HUES48 (cell line): ENCODE results near the gene PPP2R5D.

Experiments used
- H3K27ac ChIP-seq: one replicate; pipeline ENCODE4 v1.7.0; 2013; ENCODE audit warnings: low read depth, low read length, inconsistent platforms
- H3K27me3 ChIP-seq: 2 replicates; pipeline ENCODE4 v1.6.1; 2013; ENCODE audit warnings: mild to moderate bottlenecking, low read length; ENCODE audit not compliant: control insufficient read depth, insufficient read depth
- H3K36me3 ChIP-seq: 2 replicates; pipeline ENCODE4 v1.6.1; 2013; ENCODE audit warnings: low read length; ENCODE audit not compliant: control insufficient read depth, insufficient read depth
- H3K4me1 ChIP-seq: 2 replicates; pipeline ENCODE4 v1.6.1; 2013; ENCODE audit warnings: mild to moderate bottlenecking, low read length; ENCODE audit not compliant: control insufficient read depth, insufficient read depth
- H3K4me3 ChIP-seq: 2 replicates; pipeline ENCODE4 v1.5.1; 2013; ENCODE audit warnings: mild to moderate bottlenecking, low read depth, low read length
- H3K9ac ChIP-seq: 2 replicates; pipeline ENCODE4 v1.6.1; 2013; ENCODE audit warnings: mild to moderate bottlenecking, low read depth, low read length, moderate library complexity
- H3K9me3 ChIP-seq: 2 replicates; pipeline ENCODE4 v1.6.1; 2013; ENCODE audit warnings: low read length; ENCODE audit not compliant: control insufficient read depth, insufficient read depth

PPP2R5D gene

GRCh38 chr6:42974919-42975505 is 9.4 kb upstream of the PPP2R5D start:
- no peaks in the 10 kb centered on the region for H3K9me3 ChIP-seq
- H3K27ac ChIP-seq: no peak overlapping the region
- H3K4me1 ChIP-seq: peaks cover 7% of the 10 kb centered on the region
- no peak overlapping the region for H3K9ac ChIP-seq
- H3K27me3 ChIP-seq: no peaks in the 10 kb centered on the region
- H3K4me3 ChIP-seq: no peak overlapping the region
- peaks cover 3% of the 10 kb centered on the region for H3K36me3 ChIP-seq

GRCh38 chr6:42978487-42978838 is 5.9 kb upstream of the PPP2R5D start:
- peak overlapping the region; percentile 63 for H3K27ac ChIP-seq

GRCh38 chr6:42978839-42979522 is 5.4 kb upstream of the PPP2R5D start, which contains the start of gene PEX6:
Gene PEX6, minus strand, starts transcription at chr6:42979181. Its CDS starts 31 bp downstream, at chr6:42979150.
- Histone ChIP-seq H3K36me3 (peaks cover 2% of the 10 kb centered on the region), H3K27me3 (no peaks in the 10 kb centered on the region), H3K4me1 (peaks cover 7% of the 10 kb centered on the region), H3K27ac (peak within 1 kb of the TSS; percentile 63), H3K9ac (peak within 1 kb of the TSS; percentile 51; the same call in 1 of the 2 replicates), H3K9me3 (no peaks in the 10 kb centered on the region), H3K4me3 (peak within 1 kb of the TSS; percentile 80)

More at GRCh38 chr6:42978487-42978838, 5.9 kb upstream of the PPP2R5D start:
- Histone ChIP-seq H3K4me3 (peak overlapping the region; percentile 80), H3K36me3 (peaks cover 3% of the 10 kb centered on the region), H3K4me1 (peaks cover 7% of the 10 kb centered on the region), H3K9me3 (no peaks in the 10 kb centered on the region), H3K9ac (peak overlapping the region; percentile 51; the same call in 1 of the 2 replicates), H3K27me3 (no peaks in the 10 kb centered on the region)

- H3K9ac ChIP-seq: peak overlapping the region; percentile 28; the same call in 1 of the 2 replicates
- H3K27ac ChIP-seq: peak overlapping the region; percentile 63
- peaks cover 7% of the 10 kb centered on the region for H3K4me1 ChIP-seq
Measured at GRCh38 chr6:42979523-42980177, 4.7 kb upstream of the PPP2R5D start.

GRCh38 chr6:42981836-42982235 is 2.5 kb upstream of the PPP2R5D start:
- Histone ChIP-seq H3K4me3 (no peak overlapping the region), H3K4me1 (peaks cover 7% of the 10 kb centered on the region), H3K27ac (no peak overlapping the region), H3K27me3 (no peaks in the 10 kb centered on the region), H3K9ac (no peak overlapping the region), H3K9me3 (no peaks in the 10 kb centered on the region), H3K36me3 (no peaks in the 10 kb centered on the region; the same call in 1 of the 2 replicates)

More at GRCh38 chr6:42979523-42980177, 4.7 kb upstream of the PPP2R5D start:
- no peaks in the 10 kb centered on the region for H3K27me3 ChIP-seq
- H3K9me3 ChIP-seq: no peaks in the 10 kb centered on the region
- H3K4me3 ChIP-seq: peak overlapping the region; percentile 80
- no peaks in the 10 kb centered on the region; the same call in 1 of the 2 replicates for H3K36me3 ChIP-seq

GRCh38 chr6:42984924-42985475 is 630 bp downstream of the PPP2R5D start:
- Histone ChIP-seq H3K27ac (no peak overlapping the region), H3K9me3 (no peaks in the 10 kb centered on the region), H3K4me1 (no peaks in the 10 kb centered on the region), H3K27me3 (no peaks in the 10 kb centered on the region), H3K4me3 (peak overlapping the region; percentile 79), H3K36me3 (peaks cover 13% of the 10 kb centered on the region; the same call in 1 of the 2 replicates), H3K9ac (no peak overlapping the region)

- peaks cover 29% of the 10 kb centered on the region for H3K36me3 ChIP-seq
- H3K4me1 ChIP-seq: no peaks in the 10 kb centered on the region
- H3K27ac ChIP-seq: no peak overlapping the region
- H3K4me3 ChIP-seq: no peak overlapping the region
- H3K9ac ChIP-seq: no peak overlapping the region
- no peaks in the 10 kb centered on the region for H3K27me3 ChIP-seq
- H3K9me3 ChIP-seq: no peaks in the 10 kb centered on the region
Measured at GRCh38 chr6:42987533-42988451, 3.4 kb downstream of the PPP2R5D start.

- Histone ChIP-seq H3K4me3 (no peak overlapping the region), H3K4me1 (no peaks in the 10 kb centered on the region), H3K9ac (no peak overlapping the region), H3K27ac (no peak overlapping the region), H3K27me3 (no peaks in the 10 kb centered on the region), H3K36me3 (peaks cover 31% of the 10 kb centered on the region), H3K9me3 (no peaks in the 10 kb centered on the region)
Measured at GRCh38 chr6:42988486-42989020, 4.2 kb downstream of the PPP2R5D start.

- Histone ChIP-seq H3K27ac (no peak overlapping the region), H3K9ac (no peak overlapping the region), H3K9me3 (no peaks in the 10 kb centered on the region), H3K4me3 (no peak overlapping the region), H3K36me3 (peaks cover 34% of the 10 kb centered on the region), H3K4me1 (no peaks in the 10 kb centered on the region), H3K27me3 (no peaks in the 10 kb centered on the region)
Measured at GRCh38 chr6:42989923-42990322, 5.6 kb downstream of the PPP2R5D start.

- Histone ChIP-seq H3K9ac (no peak overlapping the region), H3K27me3 (no peaks in the 10 kb centered on the region), H3K36me3 (peaks cover 34% of the 10 kb centered on the region), H3K4me1 (no peaks in the 10 kb centered on the region), H3K4me3 (no peak overlapping the region), H3K9me3 (no peaks in the 10 kb centered on the region), H3K27ac (no peak overlapping the region)
Measured at GRCh38 chr6:42993445-42993844, 9.1 kb downstream of the PPP2R5D start.
